GM18909 (cell line): ENCODE results near the gene RC3H2.

ENCODE experiments used
- ATAC-seq: cut with Tn5 transposase; IDR thresholded peaks from one replicate; pipeline ENCODE4 v1.9.1; 2021; ENCODE audit warnings: mild to moderate bottlenecking; ENCODE audit not compliant: unreplicated experiment, poor library complexity

Gene RC3H2, protein sequence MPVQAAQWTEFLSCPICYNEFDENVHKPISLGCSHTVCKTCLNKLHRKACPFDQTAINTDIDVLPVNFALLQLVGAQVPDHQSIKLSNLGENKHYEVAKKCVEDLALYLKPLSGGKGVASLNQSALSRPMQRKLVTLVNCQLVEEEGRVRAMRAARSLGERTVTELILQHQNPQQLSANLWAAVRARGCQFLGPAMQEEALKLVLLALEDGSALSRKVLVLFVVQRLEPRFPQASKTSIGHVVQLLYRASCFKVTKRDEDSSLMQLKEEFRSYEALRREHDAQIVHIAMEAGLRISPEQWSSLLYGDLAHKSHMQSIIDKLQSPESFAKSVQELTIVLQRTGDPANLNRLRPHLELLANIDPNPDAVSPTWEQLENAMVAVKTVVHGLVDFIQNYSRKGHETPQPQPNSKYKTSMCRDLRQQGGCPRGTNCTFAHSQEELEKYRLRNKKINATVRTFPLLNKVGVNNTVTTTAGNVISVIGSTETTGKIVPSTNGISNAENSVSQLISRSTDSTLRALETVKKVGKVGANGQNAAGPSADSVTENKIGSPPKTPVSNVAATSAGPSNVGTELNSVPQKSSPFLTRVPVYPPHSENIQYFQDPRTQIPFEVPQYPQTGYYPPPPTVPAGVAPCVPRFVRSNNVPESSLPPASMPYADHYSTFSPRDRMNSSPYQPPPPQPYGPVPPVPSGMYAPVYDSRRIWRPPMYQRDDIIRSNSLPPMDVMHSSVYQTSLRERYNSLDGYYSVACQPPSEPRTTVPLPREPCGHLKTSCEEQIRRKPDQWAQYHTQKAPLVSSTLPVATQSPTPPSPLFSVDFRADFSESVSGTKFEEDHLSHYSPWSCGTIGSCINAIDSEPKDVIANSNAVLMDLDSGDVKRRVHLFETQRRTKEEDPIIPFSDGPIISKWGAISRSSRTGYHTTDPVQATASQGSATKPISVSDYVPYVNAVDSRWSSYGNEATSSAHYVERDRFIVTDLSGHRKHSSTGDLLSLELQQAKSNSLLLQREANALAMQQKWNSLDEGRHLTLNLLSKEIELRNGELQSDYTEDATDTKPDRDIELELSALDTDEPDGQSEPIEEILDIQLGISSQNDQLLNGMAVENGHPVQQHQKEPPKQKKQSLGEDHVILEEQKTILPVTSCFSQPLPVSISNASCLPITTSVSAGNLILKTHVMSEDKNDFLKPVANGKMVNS

DNA sequence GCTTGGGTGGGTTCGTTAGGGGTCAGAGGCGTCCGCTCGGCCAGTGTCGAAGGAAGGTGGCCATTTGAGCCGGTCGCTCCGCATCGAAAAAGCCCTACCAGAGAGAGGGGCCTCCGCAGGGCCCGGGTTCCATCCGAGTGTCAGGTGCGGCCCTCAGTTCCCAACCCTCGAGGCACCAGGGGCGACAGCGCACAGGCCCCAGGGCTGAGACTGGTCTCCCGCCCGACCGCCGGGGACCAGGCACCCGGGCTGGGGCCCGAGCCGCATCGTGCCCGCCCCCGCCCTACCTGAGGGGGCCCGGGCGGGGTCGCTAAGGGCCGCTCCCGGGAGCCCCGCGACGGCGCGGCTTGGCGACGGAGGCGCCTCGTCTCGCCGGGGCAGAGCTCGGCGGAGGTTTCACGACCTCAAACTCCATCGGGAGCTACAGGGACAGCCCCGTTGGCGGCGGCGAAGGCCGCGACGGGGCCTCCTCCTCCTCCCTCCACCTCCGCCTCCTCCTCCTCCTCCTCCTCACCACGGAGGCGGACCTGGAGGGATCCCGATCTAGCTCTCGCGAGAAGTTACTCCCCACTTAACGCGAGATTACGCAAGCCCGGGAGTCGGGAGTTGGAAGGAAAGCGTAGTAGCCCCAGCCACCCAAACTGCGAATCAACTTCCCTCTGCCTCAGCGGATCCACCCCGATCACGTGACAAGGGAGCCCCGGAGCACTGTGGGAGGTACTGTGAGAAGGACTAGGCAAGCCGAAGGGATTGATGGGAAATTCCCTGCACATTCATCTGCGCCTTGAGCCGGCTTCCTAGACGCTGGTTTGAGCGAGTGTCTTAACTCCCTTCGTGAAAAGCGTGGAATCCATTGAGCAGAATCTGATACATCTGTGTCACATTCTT lies at the start of gene RC3H2:
RC3H2 (minus strand) TSS at position 537 of the 888 bp plus-strand sequence. CDS start 7,850 bp downstream, outside the sequence.
- ATAC-seq, result peak; percentile 88

DNA sequence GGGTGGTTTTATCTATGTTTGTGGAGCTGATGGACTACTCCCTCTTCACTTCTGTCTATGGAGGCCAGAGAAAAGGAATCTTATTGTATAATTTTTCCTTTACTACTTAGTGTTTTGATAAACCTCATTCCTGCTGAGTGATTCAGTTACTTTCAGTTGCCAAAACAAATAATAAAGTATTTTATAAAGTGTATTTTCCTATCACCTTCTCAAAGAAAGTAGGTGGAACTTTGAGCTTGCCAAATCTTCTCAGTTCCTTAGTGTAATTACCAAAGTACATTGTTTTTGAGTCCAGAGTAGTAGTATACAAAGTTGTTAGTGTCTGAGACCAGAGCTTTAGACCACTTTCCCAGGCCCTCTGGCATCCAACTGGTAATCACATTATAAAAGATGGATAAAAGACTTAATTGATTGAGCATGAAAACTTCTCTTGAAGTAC lies 49.1 kb upstream of the RC3H2 start:
- ATAC-seq, result no peak

DNA sequence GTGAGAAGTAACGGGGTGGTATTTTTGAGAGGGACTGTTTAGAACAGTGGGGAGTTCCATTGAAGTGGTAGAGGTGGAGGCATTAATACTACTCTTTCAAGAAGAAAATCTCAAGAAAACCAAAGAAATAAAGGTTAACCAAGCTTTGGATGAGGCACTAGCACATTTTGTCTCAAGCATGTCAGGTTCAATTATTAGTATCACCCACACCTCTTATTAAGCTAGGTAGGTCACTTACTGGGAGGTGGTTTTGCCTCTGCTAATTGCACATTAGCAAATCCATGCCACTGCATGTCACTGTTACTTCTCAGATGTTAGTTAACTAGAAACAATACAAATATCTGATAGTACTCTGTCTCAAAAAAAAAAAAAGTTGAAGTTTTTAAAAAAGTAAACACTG lies 45.9 kb upstream of the RC3H2 start:
- ATAC-seq, result no peak

DNA sequence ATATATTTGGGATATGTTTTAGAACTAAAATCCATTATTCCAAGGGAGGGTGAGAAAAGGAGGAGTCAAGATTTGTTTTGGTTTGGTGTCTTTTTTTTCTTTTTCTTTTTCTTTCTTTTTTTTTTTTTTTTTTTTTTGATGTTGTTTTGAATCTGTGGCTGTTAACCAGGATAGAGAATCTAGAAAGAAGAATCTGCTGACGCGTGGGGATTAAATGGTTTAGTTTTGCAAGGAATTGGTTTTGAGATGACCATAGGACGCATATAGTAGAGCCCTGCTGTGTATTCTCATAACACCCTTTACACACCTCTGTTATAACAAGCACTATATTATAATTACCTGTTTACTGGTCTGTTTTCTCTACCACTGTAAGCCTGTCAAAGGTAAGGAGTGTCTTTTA lies 45.1 kb upstream of the RC3H2 start:
- ATAC-seq, result no peak

DNA sequence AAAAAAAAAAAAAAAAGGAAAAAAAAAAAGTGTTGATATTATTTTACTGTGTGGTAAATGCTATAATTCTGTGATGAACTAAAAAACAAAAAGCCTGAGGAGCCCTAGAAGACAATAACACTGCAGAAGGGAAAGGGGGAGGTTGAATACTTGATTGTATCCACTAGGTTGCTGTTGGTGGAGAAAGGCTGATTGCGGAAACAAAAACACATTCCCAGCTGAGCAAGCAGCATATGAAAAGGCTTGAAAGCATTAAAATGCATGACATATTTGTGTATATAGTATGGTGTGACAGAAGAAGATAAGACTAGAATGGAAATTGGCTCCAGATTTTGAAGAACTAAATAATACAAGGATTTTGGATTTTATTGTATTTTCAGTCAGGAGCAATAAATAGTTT lies 44.5 kb upstream of the RC3H2 start:
- ATAC-seq, result no peak

DNA sequence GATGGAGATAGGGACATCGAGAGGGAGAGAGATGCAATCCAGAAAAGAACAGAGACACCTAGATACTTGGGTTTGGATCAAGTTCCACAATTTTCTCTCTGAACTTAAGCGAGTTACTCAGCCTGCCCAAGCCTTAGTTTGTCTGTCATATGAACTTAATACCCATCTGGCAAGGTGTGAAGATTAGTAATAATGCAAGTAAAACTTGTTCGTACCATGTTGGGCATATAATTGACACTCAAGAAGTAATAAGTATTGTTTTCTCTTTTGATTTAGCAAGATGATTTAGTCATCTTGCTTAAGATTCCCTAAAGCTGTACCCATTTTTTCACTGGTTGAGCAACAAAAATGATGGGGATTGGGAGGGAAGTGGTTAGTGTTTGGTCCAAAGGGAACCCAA lies 43.2 kb upstream of the RC3H2 start:
- no peak for ATAC-seq

DNA sequence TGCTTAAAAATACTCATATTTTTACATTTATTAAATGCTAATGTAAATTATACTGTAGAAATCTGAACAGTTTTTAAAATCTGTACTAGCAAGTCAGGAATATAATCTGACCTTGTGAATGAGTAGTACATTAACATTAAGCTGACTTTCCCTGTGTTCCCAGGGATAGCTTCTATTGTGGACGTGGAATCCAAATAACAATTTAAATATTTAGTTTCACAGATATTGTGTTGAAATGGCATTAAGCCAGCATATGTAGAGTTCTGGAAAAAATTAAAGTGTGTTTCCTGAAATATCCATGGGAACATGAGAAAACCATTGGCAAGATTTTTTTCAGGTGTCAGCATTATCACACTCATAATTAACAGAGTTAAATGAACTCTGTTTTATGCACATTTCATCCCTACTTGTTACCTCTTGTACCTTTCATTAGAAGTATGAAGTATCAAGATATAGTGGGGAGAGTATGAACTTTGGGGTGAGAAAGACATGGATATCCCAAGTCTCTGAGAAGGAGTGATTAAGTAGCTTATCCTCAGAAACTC lies 41.4 kb upstream of the RC3H2 start:
- ATAC-seq, result no peak

DNA sequence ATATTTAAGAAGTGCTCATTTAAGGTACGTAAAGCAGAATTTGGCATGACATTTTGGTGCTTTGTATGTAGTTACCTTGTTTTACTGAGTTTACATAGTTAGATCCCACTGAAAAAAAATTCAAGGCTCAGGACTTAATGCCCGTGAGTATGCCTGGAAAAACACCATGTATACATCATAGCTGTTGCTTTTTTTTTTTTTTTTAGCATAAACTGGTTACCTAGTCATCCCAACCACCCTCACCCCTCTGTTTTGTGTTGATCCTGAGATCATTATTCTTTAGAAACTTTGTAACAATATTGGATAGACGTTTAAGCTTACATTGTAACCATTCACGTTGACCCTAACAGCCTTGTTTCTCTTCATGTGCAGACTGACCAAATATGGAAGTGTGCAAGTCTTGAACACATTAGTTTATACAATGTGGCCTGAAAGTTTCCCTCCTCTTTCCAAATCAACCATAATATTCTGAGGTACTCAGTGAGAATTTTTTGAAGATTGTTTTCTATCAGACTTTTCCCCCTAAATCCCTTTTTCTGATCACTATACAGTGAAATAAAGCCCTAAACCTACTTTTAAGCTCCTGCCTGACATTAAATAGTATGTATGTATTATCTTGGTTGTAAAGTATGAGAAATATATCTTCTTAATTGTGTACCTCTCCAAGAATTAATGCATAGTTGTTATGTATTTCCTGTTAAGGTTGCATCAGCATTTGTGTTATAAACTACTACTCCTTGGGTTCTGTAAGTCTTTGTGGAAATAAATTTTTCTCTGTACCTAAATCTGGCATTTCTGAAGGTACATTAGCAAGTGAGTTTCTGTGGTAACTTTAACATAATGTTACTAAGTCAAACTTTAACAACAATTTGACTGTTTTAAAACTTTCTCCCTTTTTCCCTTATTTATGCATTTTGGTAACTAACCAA lies 40.1 kb upstream of the RC3H2 start:
- ATAC-seq, result no peak

DNA sequence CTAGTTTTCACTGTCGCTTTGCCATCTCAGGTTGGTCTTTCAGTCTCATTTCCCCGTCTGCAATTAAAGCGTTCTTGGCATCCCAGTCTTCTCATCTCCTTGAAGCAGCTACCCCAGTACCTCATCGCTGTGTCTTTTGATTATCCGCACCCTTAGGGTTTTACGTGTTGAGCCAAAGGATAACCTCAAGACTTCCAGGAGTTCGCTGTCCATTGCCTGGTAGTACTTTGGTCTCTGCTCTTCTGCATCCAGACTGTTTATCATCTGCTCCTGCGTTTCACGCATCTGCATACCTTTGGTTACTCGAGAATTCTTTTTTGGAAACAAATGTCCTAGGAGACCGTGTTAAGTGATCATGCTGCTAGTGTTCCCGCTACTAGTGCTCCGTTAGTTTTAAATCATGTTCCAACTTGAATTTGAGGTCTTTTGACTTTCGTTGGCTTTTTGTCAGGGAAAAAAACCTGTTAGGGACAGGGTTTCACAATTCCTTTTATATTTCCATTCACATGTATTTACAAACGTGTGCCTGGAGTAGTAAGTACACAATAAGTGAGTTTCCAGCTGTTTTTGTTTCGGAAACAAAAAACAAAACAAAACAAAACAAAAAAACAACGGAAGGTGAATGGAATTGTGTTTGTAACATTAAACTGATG lies 36.5 kb upstream of the RC3H2 start:
- ATAC-seq, result peak; percentile 3

DNA sequence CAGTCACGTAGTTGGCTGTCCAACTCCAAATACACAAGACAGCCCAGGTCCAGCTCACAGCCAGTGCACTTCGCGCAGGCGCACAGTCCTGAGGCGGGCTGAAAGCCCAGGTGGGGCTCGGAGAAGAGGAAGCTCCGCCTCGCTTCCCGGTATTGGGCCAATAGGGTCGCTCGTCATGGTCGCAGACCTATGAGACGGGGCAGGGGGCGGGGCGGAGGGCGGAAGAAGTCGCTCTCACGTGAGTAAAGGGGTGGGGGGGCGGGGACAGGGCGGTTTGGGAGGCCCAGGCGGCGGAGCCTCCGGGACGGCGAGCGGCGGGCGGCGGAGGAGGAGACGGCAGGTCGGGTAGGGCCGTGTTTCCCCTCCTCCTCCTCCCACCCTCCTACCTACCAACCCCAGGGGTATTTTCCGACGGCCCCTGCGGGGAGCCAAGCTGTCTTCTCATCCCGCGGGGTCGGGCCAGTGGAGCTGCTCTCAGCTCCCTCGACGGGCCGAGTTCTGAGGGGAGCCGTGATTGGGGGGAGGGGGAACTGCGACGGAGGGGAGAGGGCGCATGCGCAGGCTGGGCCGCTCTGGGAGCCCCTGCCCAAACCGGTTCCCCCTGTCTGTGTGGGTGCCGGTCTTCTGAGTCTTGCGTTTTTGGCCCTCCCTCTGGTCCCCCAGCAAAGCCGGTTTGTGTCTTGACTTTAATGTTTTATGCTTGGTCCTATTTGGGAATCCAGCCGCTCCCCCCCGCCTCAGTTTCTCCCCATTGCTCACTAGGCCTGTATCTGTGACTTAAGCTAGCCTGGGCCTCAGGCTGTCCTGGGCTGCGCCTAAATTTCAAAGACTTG lies 35.8 kb upstream of the RC3H2 start, which contains the start of gene RABGAP1:
RABGAP1 (plus strand) TSS at position 272 of the 833 bp plus-strand sequence. CDS start 16,040 bp downstream, outside the sequence.
- peak; percentile 97 for ATAC-seq

DNA sequence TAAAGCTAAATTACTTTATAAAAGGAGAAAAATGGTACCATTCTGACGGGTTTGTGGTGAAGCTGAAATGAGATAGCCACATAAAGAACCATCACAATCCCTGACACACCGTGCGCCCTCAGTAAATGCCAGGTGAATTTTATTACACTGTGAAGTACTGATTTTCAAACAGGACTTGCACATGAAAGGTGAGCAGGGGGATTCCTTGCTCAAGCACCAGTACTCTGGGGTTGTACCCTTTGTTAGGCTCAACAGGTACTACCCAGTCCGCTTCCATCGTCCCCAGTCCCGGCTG lies 35.2 kb upstream of the RC3H2 start:
- ATAC-seq, result no peak

DNA sequence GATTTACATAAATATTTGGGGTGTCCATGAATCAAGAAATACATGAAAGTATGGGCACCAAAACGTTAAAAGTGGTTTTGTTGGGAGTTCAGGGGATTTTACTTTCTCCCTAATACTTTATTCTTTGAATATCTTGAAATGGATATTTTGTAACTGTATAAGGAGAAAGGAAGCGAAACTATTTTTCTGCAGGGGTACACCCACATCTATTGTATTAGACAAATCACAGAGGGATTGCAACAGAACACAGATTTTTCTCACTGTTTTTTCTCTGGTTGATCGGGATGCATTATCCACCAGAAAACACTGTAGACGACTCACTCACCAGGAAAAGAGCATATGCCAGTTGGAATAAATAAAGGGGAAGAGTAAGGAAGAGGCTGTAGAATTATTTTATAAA lies 34.4 kb upstream of the RC3H2 start:
- no peak for ATAC-seq

DNA sequence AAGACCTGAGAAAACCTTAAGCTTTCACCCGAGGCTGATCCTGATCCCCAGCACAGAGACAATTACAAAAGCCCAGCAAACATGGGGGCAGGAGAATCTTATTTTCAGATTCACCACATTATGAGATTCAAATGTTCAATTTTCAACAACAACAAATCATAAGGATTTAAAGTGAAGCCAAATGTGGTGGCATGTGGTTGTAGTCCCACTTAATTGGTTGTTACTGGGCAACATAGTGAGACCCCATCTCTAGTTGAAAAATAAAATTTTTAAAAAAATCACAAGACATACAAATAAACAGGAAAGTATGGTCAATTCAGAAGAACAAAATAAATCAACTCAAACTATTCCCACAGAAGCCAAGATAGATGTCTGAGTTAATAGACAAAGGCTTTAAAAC lies 31.7 kb upstream of the RC3H2 start:
- no peak for ATAC-seq

DNA sequence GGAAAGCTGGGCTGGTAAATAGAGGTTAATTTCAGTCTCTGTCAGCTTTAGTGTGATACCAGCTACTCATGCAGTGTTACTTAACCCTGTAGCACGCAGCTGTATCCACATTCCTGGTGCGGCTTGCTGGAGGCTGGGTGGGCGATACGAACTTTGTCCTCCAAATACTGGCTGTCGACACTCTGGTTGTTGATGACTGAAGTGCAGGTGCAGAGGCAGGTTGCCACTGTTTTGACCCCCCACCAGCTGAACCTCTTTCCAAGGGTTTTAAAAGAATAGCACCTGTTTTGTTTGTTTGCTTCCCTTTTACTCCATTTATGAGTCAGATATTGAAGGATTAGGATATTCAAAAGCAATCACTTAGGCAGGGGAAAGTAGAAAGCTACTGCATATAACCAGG lies 31.3 kb upstream of the RC3H2 start:
- ATAC-seq, result no peak

DNA sequence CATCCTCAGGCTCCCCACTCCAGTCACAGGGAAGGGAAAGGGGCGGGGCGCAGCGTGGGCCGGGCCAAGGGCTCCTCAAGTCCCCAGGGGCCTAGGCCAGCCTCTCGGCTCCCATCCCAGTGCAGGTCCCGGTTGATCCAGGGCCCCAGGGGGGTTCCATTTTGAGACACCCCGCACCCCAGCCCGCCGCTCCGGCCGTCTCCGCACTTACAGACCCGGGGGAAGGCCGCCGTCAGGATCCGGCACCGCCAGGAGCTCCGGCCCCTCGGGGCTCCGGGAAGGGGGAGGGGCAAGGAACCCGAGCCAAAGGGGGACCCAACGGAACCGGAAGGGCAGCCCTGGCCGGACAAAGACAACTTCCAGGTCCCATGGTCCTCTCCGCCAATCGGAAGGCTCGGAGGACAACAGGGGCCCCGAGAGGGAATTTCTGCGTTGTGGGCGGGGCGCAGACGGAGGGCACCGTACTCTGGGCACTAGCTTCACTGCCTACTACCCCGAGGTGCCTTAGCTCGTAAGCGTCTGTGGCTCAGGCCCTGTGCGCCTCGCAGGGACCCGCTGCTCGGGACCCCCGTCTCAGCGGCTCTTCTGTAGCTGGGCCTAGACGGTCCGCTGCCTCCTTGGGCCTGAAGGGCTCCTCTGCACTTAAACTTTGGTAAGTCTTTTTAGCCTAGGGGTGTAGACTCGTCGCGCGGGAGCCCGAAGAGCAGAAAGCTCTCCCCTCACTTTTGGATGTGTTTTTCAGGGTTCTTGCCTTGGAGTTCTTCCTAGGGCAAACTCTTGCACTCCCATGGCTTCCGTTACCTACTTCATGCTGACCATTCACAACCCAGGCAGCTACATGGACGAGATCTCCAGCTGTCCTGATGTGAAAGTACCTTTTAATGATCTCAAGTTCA lies 26.3 kb upstream of the RC3H2 start, which contains the start of gene ZBTB26:
ZBTB26 (minus strand) TSS at position 287 of the 896 bp plus-strand sequence. CDS start 11,578 bp downstream, outside the sequence.
- peak; percentile 97 for ATAC-seq
